Loucy (cell line): ENCODE results near the gene CRCP.
"Not testable (repeated sequence)": the region's sequence is repeated elsewhere in the genome, so short reads cannot be mapped to it uniquely, and the experiment has no call there.

Experiments used
- H2AFZ ChIP-seq: fragments of 200-600 bp; sonication (generic); 2 replicates; pipeline ENCODE4 v1.6.0; 2016; ENCODE audit warnings: antibody characterized with exemption, mild to moderate bottlenecking, low read length, moderate library complexity
- H3F3A ChIP-seq: fragments of 200-600 bp; 2 replicates; pipeline ENCODE4 v1.6.0; 2016; ENCODE audit warnings: antibody characterized with exemption, low read depth, mild to moderate bottlenecking
- H3K27me3 ChIP-seq: fragments of 200-600 bp; sonication (generic); 2 replicates; pipeline ENCODE4 v1.6.1; 2014; ENCODE audit warnings: low read length, mild to moderate bottlenecking; ENCODE audit not compliant: insufficient read depth, poor library complexity, severe bottlenecking
- H3K36me3 ChIP-seq: fragments of 200-600 bp; sonication (generic); 2 replicates; pipeline ENCODE4 v1.6.1; 2016; ENCODE audit warnings: low read length; ENCODE audit not compliant: insufficient read depth
- H3K4me1 ChIP-seq: fragments of 200-600 bp; sonication (generic); 2 replicates; pipeline ENCODE4 v1.5.1; 2014; ENCODE audit warnings: low read length, mild to moderate bottlenecking; ENCODE audit not compliant: insufficient read depth, poor library complexity, severe bottlenecking
- H3K4me2 ChIP-seq: fragments of 200-600 bp; sonication (generic); 2 replicates; pipeline ENCODE4 v1.6.0; 2014; ENCODE audit warnings: antibody characterized with exemption, low read length, low read depth, mild to moderate bottlenecking; ENCODE audit not compliant: poor library complexity, severe bottlenecking
- H3K4me3 ChIP-seq: fragments of 200-600 bp; sonication (generic); 2 replicates; pipeline ENCODE4 v1.5.1; 2014; ENCODE audit warnings: low read length, mild to moderate bottlenecking, mixed read lengths; ENCODE audit not compliant: poor library complexity, severe bottlenecking
- H3K79me2 ChIP-seq: fragments of 200-600 bp; sonication (generic); 2 replicates; pipeline ENCODE4 v1.6.1; 2014; ENCODE audit warnings: low read length; ENCODE audit not compliant: insufficient read depth
- H3K9ac ChIP-seq: fragments of 200-600 bp; sonication (generic); 2 replicates; pipeline ENCODE4 v1.6.0; 2014; ENCODE audit warnings: mild to moderate bottlenecking, low read depth, low read length, moderate library complexity; ENCODE audit not compliant: poor library complexity, severe bottlenecking
- H3K9me2 ChIP-seq: fragments of 200-600 bp; sonication (generic); replicated peaks from 2 replicates; pipeline ENCODE4 v1.6.1; 2016; ENCODE audit warnings: low read depth, low read length, mixed read lengths
- H3K9me3 ChIP-seq: fragments of 200-600 bp; sonication (generic); 2 replicates; pipeline ENCODE4 v1.6.1; 2014; ENCODE audit warnings: mild to moderate bottlenecking, antibody characterized with exemption, low read length, low read depth; ENCODE audit not compliant: insufficient read depth
- H4K20me1 ChIP-seq: fragments of 200-600 bp; sonication (generic); 2 replicates; pipeline ENCODE4 v1.6.0; 2014; ENCODE audit warnings: antibody characterized with exemption, low read length, mild to moderate bottlenecking; ENCODE audit not compliant: insufficient read depth, poor library complexity, severe bottlenecking
- CTCF ChIP-seq: fragments of 200-600 bp; sonication (generic); conservative IDR thresholded peaks from 2 replicates; pipeline ENCODE4 v1.5.1; 2014; ENCODE audit warnings: mild to moderate bottlenecking, antibody characterized with exemption, low read length
- EZH2phosphoT487 ChIP-seq: fragments of 200-600 bp; IDR thresholded peaks from 2 replicates; pipeline ENCODE4 v1.6.1; 2018; ENCODE audit warnings: antibody characterized with exemption, mild to moderate bottlenecking, moderate library complexity, borderline replicate concordance

Gene CRCP

GRCh38 chr7:66170309-66171231 lies 55.9 kb downstream of the CRCP start:
- H3F3A ChIP-seq = no peaks in the 10 kb centered on the region
- H3K9ac ChIP-seq = no peak overlapping the region
- no peaks in the 10 kb centered on the region for H3K27me3 ChIP-seq
- no peaks in the 10 kb centered on the region for H3K9me3 ChIP-seq
- no peaks in the 10 kb centered on the region for H4K20me1 ChIP-seq
- no peak overlapping the region for H3K4me3 ChIP-seq
- H3K4me1 ChIP-seq = no peaks in the 10 kb centered on the region
- no peak for TF ChIP-seq CTCF
- no peak for TF ChIP-seq EZH2phosphoT487
- H2AFZ ChIP-seq = no peak overlapping the region
- H3K4me2 ChIP-seq = no peak overlapping the region
- no peaks in the 10 kb centered on the region for H3K36me3 ChIP-seq
- H3K79me2 ChIP-seq = no peaks in the 10 kb centered on the region
- H3K9me2 ChIP-seq = no peaks in the 10 kb centered on the region

- not testable (repeated sequence) for H2AFZ ChIP-seq, H3F3A ChIP-seq, H3K4me3 ChIP-seq, H3K4me1 ChIP-seq, H3K27me3 ChIP-seq, H4K20me1 ChIP-seq, H3K9me2 ChIP-seq, H3K36me3 ChIP-seq, H3K4me2 ChIP-seq, H3K79me2 ChIP-seq, H3K9me3 ChIP-seq, H3K9ac ChIP-seq
Measured at GRCh38 chr7:66172536-66173401, 58.1 kb downstream of the CRCP start.

- H3K4me2 ChIP-seq = no peak overlapping the region
- H3K9ac ChIP-seq = no peak overlapping the region
- no peaks in the 10 kb centered on the region for H3F3A ChIP-seq
- H3K27me3 ChIP-seq = no peaks in the 10 kb centered on the region
- TF ChIP-seq CTCF = no peak
- TF ChIP-seq EZH2phosphoT487 = no peak
- H3K4me1 ChIP-seq = no peaks in the 10 kb centered on the region
- no peaks in the 10 kb centered on the region for H3K9me3 ChIP-seq
- H4K20me1 ChIP-seq = no peaks in the 10 kb centered on the region
- no peak overlapping the region for H2AFZ ChIP-seq
- H3K79me2 ChIP-seq = no peaks in the 10 kb centered on the region
- no peak overlapping the region for H3K4me3 ChIP-seq
- no peaks in the 10 kb centered on the region for H3K36me3 ChIP-seq
- no peaks in the 10 kb centered on the region for H3K9me2 ChIP-seq
Measured at GRCh38 chr7:66173856-66174255, 59.2 kb downstream of the CRCP start.

- H3F3A ChIP-seq, H3K9me3 ChIP-seq, H3K4me2 ChIP-seq, H3K36me3 ChIP-seq, H3K27me3 ChIP-seq, H3K9ac ChIP-seq, H2AFZ ChIP-seq, H4K20me1 ChIP-seq, H3K4me3 ChIP-seq, H3K9me2 ChIP-seq, H3K4me1 ChIP-seq, H3K79me2 ChIP-seq: not testable (repeated sequence)
Measured at GRCh38 chr7:66175006-66175405, 60.4 kb downstream of the CRCP start.
